ENCODE data around the gene CYBA.

GRCh38 chr16:88623858-88624257, 27.0 kb downstream of the CYBA start:
- TF ChIP-seq BHLHE40 (IDR thresholded peaks at IDR 0.05; ENCODE audit: borderline replicate concordance) (no peak), SP1 (IDR thresholded peaks at IDR 0.05) (no peak), L3MBTL2 (conservative IDR thresholded peaks at IDR 0.05) (no peak), FOXM1 (IDR thresholded peaks at IDR 0.05; ENCODE audit: borderline replicate concordance) (no peak), HDGF (IDR thresholded peaks at IDR 0.05; ENCODE audit: borderline replicate concordance) (no peak), CTBP1 (IDR thresholded peaks at IDR 0.05; ENCODE audit: borderline replicate concordance) (no peak), SUZ12 (IDR thresholded peaks at IDR 0.05) (no peak), TARDBP (IDR thresholded peaks at IDR 0.05) (no peak), ARNT (IDR thresholded peaks at IDR 0.05) (no peak), LEF1 (IDR thresholded peaks at IDR 0.05; ENCODE audit: borderline replicate concordance) (no peak), PKNOX1 (IDR thresholded peaks at IDR 0.05) (no peak)

Measured in HEK293T (cell line).